Fibroblast of lung (primary cell): ENCODE measurements around the gene LRFN2. TPM values are rescaled to one million over a fixed set of nuclear protein-coding genes. Genes with fewer than 3 reads are reported as not detected.

ENCODE experiments used
- DNase-seq, 2 donors: peaks; one replicate each; pipeline versions ENCODE4 v3.0.0 to v3.0.0-alpha.2; 2010; ENCODE audit warnings: low read depth in 2 of 2
- H2AFZ ChIP-seq: 2 replicates; pipeline ENCODE4 v1.5.1; 2012; ENCODE audit warnings: low read length, control low read depth, inconsistent platforms
- H3K27ac ChIP-seq: 2 replicates; pipeline ENCODE4 v1.5.1; 2011; ENCODE audit warnings: low read length, control low read depth; ENCODE audit not compliant: insufficient read depth
- H3K27me3 ChIP-seq: 2 replicates; pipeline ENCODE4 v1.5.1; 2011; ENCODE audit warnings: mild to moderate bottlenecking, low read length; ENCODE audit not compliant: control insufficient read depth, insufficient read depth
- H3K36me3 ChIP-seq: 2 replicates; pipeline ENCODE4 v1.5.1; 2011; ENCODE audit warnings: low read length; ENCODE audit not compliant: control insufficient read depth, insufficient read depth
- H3K4me1 ChIP-seq: 2 replicates; pipeline ENCODE4 v1.5.1; 2011; ENCODE audit warnings: low read length; ENCODE audit not compliant: control insufficient read depth, insufficient read depth; ENCODE audit errors: extremely low read depth
- H3K4me2 ChIP-seq: 2 replicates; pipeline ENCODE4 v1.5.1; 2011; ENCODE audit warnings: low read length, control low read depth; ENCODE audit not compliant: insufficient read depth; ENCODE audit errors: extremely low read depth
- H3K4me3 ChIP-seq, 4 experiments: fragments of 200-600 bp in 1 of 4; sonication (generic) in 1 of 4; replicated peaks in 1 of 4; 2 replicates each; pipeline ENCODE4 v1.5.1; 2011 to 2016; ENCODE audit warnings: low read length in 4 of 4, low read depth in 3 of 4, mild to moderate bottlenecking in 3 of 4, control low read depth in 2 of 4, inconsistent platforms in 1 of 4, mixed read lengths in 1 of 4; ENCODE audit not compliant: insufficient read depth in 1 of 4; ENCODE audit errors: control extremely low read depth in 1 of 4
- H3K79me2 ChIP-seq: 2 replicates; pipeline ENCODE4 v1.5.1; 2012; ENCODE audit warnings: mild to moderate bottlenecking, low read length, inconsistent platforms; ENCODE audit not compliant: control insufficient read depth, insufficient read depth
- H3K9ac ChIP-seq: 2 replicates; pipeline ENCODE4 v1.5.1; 2011; ENCODE audit warnings: mild to moderate bottlenecking, low read length, control low read depth; ENCODE audit not compliant: insufficient read depth
- H3K9me3 ChIP-seq: 2 replicates; pipeline ENCODE4 v1.5.1; 2012; ENCODE audit warnings: low read depth, low read length; ENCODE audit not compliant: control insufficient read depth, insufficient read depth
- H4K20me1 ChIP-seq: 2 replicates; pipeline ENCODE4 v1.5.1; 2011; ENCODE audit warnings: low read length; ENCODE audit not compliant: control insufficient read depth, insufficient read depth; ENCODE audit errors: extremely low read depth
- CTCF ChIP-seq, 2 donors: IDR thresholded peaks in 1 of 2; conservative IDR thresholded peaks in 1 of 2; 1 replicate in 1 of 2; 2 replicates in 1 of 2; pipeline ENCODE4 v1.5.1; 2011 to 2012; ENCODE audit warnings: low read length in 2 of 2, control low read depth in 1 of 2, inconsistent platforms in 1 of 2, low read depth in 1 of 2, mild to moderate bottlenecking in 1 of 2
- EZH2 ChIP-seq: IDR thresholded peaks from 2 replicates; pipeline ENCODE4 v1.5.1; 2012; ENCODE audit warnings: low read length, control low read depth, mild to moderate bottlenecking; ENCODE audit errors: missing control alignments
- polyA plus RNA-seq, 2 donors: library from polyadenylated mRNA; depleted of rRNA in 1 of 2; stranded (reverse) in 1 of 2; unstranded in 1 of 2; fragments of >200 nt; gene quantifications; 2 replicates each; pipeline ENCODE4 v1.2.1, GENCODE V29; 2011 to 2012; ENCODE audit warnings: missing spikeins in 1 of 2
- total RNA-seq: library from RNA; depleted of rRNA; stranded (reverse); fragments of >200 nt; gene quantifications from 2 replicates; pipeline ENCODE4 v1.2.1, GENCODE V29; 2014

Gene LRFN2
- total and polyA plus RNA-seq, 2 donors (not counting 1 experiment from before 2014, with no cell fraction given) = not detected

GRCh38 chr6:40398810-40399477 lies 188.2 kb downstream of the LRFN2 start:
- H3K4me3 ChIP-seq = no peak overlapping the region
- no peak overlapping the region for H3K4me2 ChIP-seq
- no peaks in the 10 kb centered on the region for H3K36me3 ChIP-seq
- no peak for DNase-seq
- H3K4me1 ChIP-seq = no peaks in the 10 kb centered on the region
- no peak overlapping the region for H3K9ac ChIP-seq
- H3K27ac ChIP-seq = no peak overlapping the region
- no peaks in the 10 kb centered on the region for H3K9me3 ChIP-seq
- no peaks in the 10 kb centered on the region for H3K79me2 ChIP-seq
- no peak overlapping the region for H2AFZ ChIP-seq
- no peaks in the 10 kb centered on the region for H4K20me1 ChIP-seq
- H3K27me3 ChIP-seq = no peaks in the 10 kb centered on the region
- TF ChIP-seq EZH2 (no peak), CTCF (conservative IDR thresholded peaks at IDR 0.05 in 1 of 2, IDR thresholded peaks at IDR 0.05 in 1 of 2; ENCODE audit: low read depth in 1 of 2, low read length in 2 of 2) (no peak)

GRCh38 chr6:40398034-40398691 lies 189.0 kb downstream of the LRFN2 start:
- no peaks in the 10 kb centered on the region for H3K9me3 ChIP-seq
- TF ChIP-seq EZH2 (no peak), CTCF (conservative IDR thresholded peaks at IDR 0.05 in 1 of 2, IDR thresholded peaks at IDR 0.05 in 1 of 2; ENCODE audit: low read depth in 1 of 2, low read length in 2 of 2) (no peak)

GRCh38 chr6:40397287-40398033 lies 189.7 kb downstream of the LRFN2 start:
- Histone ChIP-seq H3K9me3 (no peaks in the 10 kb centered on the region), H4K20me1 (no peaks in the 10 kb centered on the region), H3K4me1 (no peaks in the 10 kb centered on the region), H3K27ac (no peak overlapping the region), H3K9ac (no peak overlapping the region), H3K27me3 (no peaks in the 10 kb centered on the region), H2AFZ (no peak overlapping the region), H3K4me3 (no peak overlapping the region), H3K4me2 (no peak overlapping the region), H3K36me3 (no peaks in the 10 kb centered on the region), H3K79me2 (no peaks in the 10 kb centered on the region)
- no peak for DNase-seq
- TF ChIP-seq CTCF (conservative IDR thresholded peaks at IDR 0.05 in 1 of 2, IDR thresholded peaks at IDR 0.05 in 1 of 2; ENCODE audit: low read depth in 1 of 2, low read length in 2 of 2) = no peak
- TF ChIP-seq EZH2 = no peak

More at GRCh38 chr6:40398034-40398691, 189.0 kb downstream of the LRFN2 start:
- H3K36me3 ChIP-seq = no peaks in the 10 kb centered on the region
- no peaks in the 10 kb centered on the region for H3K27me3 ChIP-seq
- no peak overlapping the region for H2AFZ ChIP-seq
- no peaks in the 10 kb centered on the region for H4K20me1 ChIP-seq
- no peaks in the 10 kb centered on the region for H3K4me1 ChIP-seq
- H3K4me2 ChIP-seq = no peak overlapping the region
- no peaks in the 10 kb centered on the region for H3K79me2 ChIP-seq
- no peak for DNase-seq
- no peak overlapping the region for H3K27ac ChIP-seq
- no peak overlapping the region for H3K4me3 ChIP-seq
- H3K9ac ChIP-seq = no peak overlapping the region
